Measurements from ENCODE around the gene DIP2C. TPM values are rescaled to one million over a fixed set of nuclear protein-coding genes. Genes with fewer than 3 reads are reported as not detected.
"Not testable (repeated sequence)": the region's sequence is repeated elsewhere in the genome, so short reads cannot be mapped to it uniquely, and the experiment has no call there.

Gene DIP2C
- total RNA-seq, 1 donor from 2014 or later, result 30.8 TPM

DNA sequence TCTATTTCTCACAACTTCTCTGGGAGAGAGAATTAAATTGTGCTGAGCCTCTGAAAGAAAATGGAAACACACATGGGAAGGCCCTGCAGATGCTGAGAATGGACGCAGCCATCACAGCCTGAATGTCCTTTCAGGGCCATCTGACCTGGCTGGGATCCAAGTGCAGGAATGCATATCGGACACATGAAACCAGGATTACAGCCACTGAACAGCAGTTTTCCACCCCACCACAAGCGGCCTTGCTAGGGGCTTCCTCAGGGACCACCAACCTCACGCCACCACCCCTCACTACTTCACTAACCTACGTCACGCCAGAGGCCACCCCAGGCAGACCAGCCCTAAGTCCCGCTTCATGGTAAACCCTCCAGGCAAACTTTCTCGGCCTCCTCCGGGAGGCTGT, 103.3 kb downstream of the DIP2C start:
- intact Hi-C loops (cut with micrococcal nuclease), result no loop called here
- no peak for DNase-seq
- TF ChIP-seq, protein P1, sequence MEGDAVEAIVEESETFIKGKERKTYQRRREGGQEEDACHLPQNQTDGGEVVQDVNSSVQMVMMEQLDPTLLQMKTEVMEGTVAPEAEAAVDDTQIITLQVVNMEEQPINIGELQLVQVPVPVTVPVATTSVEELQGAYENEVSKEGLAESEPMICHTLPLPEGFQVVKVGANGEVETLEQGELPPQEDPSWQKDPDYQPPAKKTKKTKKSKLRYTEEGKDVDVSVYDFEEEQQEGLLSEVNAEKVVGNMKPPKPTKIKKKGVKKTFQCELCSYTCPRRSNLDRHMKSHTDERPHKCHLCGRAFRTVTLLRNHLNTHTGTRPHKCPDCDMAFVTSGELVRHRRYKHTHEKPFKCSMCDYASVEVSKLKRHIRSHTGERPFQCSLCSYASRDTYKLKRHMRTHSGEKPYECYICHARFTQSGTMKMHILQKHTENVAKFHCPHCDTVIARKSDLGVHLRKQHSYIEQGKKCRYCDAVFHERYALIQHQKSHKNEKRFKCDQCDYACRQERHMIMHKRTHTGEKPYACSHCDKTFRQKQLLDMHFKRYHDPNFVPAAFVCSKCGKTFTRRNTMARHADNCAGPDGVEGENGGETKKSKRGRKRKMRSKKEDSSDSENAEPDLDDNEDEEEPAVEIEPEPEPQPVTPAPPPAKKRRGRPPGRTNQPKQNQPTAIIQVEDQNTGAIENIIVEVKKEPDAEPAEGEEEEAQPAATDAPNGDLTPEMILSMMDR (IDR thresholded peaks at IDR 0.05; ENCODE audit: borderline replicate concordance), result no peak
- H3K4me1 ChIP-seq, result peaks cover 53% of the 10 kb centered on the region
- H3K36me3 ChIP-seq, result no peaks in the 10 kb centered on the region
- no peak overlapping the region for H3K27ac ChIP-seq (replicated peaks)
- H3K27me3 ChIP-seq (ENCODE audit: low read depth), result no peaks in the 10 kb centered on the region
- H3K4me3 ChIP-seq, result no peak overlapping the region
- H3K9me3 ChIP-seq (replicated peaks), result no peaks in the 10 kb centered on the region

DNA sequence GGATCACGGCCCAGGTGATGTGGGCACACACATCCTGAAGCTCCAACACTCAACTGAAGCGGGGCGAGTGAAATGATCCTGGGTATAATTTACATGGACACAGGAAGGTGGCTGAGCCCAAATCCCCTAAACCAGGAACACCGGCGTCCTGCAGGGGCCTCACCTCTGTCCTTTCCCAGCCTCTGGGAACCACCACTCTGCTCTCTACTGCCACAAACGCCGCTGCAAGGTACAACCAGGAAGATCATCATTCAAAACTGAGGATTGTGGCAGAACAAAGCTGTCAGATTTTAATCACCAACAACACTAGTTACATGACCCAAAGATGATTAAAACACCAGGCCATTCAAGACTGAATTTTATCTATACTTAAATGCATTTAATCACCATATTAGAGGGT, 104.0 kb downstream of the DIP2C start:
- Histone ChIP-seq H3K27ac (replicated peaks) (no peak overlapping the region), H3K9me3 (replicated peaks) (no peaks in the 10 kb centered on the region), H3K36me3 (no peaks in the 10 kb centered on the region), H3K27me3 (ENCODE audit: low read depth) (no peaks in the 10 kb centered on the region), H3K4me1 (peaks cover 60% of the 10 kb centered on the region), H3K4me3 (no peak overlapping the region)
- TF ChIP-seq, protein P1 (IDR thresholded peaks at IDR 0.05; ENCODE audit: borderline replicate concordance), result no peak
- intact Hi-C loops (cut with micrococcal nuclease), result no loop called here
- DNase-seq, result no peak

DNA sequence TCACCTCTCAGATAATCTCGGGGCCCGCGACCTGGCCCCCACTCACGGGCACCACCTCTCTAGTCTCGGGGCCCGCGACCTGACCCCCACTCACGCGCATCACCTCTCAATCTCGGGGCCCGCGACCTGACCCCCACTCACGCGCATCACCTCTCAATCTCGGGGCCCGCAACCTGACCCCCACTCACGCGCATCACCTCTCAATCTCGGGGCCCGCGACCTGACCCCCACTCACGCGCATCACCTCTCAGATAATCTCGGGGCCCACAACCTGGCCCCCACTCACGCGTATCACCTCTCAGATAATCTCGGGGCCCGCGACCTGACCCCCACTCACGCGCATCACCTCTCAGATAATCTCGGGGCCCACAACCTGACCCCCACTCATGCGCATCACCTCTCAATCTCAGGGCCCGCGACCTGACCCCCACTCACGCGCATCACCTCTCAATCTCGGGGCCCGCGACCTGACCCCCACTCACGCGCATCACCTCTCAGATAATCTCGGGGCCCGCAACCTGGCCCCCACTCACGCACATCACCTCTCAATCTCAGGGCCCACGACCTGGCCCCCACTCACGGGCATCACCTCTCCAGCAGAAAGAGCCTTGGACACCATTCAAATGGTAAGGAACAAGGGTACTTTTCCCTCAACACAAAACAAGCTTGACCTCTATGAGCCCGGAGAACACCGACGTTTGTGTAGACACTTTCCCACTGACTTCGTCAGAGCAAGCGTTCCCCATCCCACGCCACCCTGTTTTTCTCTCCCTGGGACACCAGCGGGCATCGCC, 104.8 kb downstream of the DIP2C start:
- H3K27me3 ChIP-seq (ENCODE audit: low read depth); H3K27ac ChIP-seq (replicated peaks); H3K9me3 ChIP-seq (replicated peaks); H3K36me3 ChIP-seq; H3K4me3 ChIP-seq; intact Hi-C loops (cut with micrococcal nuclease); DNase-seq: not testable (repeated sequence)
- peaks cover 57% of the 10 kb centered on the region for H3K4me1 ChIP-seq

DNA sequence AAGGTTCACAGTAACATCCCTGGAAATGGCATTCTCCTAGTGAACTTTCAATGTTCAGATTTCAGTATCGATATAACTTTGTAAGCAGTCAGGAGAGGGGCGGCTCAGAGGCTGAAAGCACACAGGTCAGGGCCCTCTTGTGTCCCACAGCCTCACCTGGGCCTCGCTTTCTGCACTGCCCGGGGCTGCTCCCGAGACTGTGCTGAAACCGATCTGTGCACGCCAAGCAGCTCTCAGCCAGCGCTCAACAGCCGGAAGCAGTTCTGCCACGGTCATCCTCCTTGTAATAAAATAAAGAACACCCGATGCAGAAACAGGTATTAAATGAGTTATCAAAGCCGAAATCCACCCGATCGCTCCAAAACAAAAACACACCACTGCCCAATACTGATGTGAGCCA, 106.0 kb downstream of the DIP2C start:
- Histone ChIP-seq H3K4me1 (peaks cover 44% of the 10 kb centered on the region), H3K27ac (replicated peaks) (no peak overlapping the region), H3K9me3 (replicated peaks) (no peaks in the 10 kb centered on the region), H3K36me3 (no peaks in the 10 kb centered on the region), H3K27me3 (ENCODE audit: low read depth) (no peaks in the 10 kb centered on the region), H3K4me3 (no peak overlapping the region)
- TF ChIP-seq, protein P1 (IDR thresholded peaks at IDR 0.05; ENCODE audit: borderline replicate concordance), result no peak
- intact Hi-C loops (cut with micrococcal nuclease), result no loop called here
- no peak for DNase-seq

DNA sequence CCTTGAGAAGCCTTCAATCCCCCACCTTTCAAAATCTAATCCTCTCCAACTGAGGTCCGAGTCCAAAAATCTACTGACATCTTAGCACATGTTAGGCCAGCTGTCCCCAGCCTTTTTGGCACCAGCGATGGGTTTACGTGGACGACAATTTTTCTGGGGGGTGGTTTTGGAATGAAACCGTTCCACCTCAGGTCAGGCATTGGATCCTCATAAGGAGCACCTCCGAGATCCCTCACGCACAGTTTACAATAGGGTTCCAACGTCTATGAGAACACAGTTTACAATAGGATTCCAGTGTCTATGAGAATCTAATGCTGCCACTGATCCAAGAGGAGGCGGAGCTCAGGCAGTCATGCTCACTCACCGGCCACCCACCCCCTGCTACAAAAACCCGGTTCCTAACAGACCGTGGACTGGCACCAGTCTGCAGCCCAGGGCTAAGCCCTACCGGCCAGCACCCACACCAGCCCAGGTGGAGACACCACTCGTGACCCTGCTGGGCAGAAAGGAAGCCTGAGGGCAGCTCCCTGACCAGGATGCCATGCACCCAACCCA, 107.6 kb downstream of the DIP2C start:
- Histone ChIP-seq H3K4me1 (peaks cover 43% of the 10 kb centered on the region), H3K4me3 (no peak overlapping the region), H3K27ac (replicated peaks) (no peak overlapping the region), H3K9me3 (replicated peaks) (no peaks in the 10 kb centered on the region), H3K36me3 (no peaks in the 10 kb centered on the region), H3K27me3 (ENCODE audit: low read depth) (no peaks in the 10 kb centered on the region)
- DNase-seq, result no peak
- TF ChIP-seq, protein P1 (IDR thresholded peaks at IDR 0.05; ENCODE audit: borderline replicate concordance), result no peak
- intact Hi-C loops (cut with micrococcal nuclease), result no loop called here

DNA sequence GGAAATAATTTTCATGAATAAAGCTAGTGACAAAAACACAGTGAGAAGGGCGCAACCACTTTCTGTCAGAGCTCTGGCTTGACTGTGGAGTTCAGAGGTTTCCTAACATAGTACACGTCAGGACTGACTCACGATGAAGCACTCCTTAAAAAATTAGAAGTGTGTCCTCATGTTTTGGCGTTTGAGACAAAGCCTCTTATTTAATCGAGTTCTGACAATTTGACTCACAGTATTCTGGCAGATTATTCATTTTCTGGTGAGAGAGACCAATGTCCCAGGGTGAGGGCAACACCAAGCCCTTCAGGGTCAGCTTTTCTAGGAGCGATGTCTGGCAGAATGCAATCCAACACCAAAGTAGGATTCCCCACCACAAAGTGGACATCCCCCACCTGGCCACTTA, 108.7 kb downstream of the DIP2C start:
- Histone ChIP-seq H3K4me3 (no peak overlapping the region), H3K9me3 (replicated peaks) (no peaks in the 10 kb centered on the region), H3K4me1 (peaks cover 46% of the 10 kb centered on the region), H3K27ac (replicated peaks) (peak overlapping the region; percentile 25), H3K27me3 (ENCODE audit: low read depth) (no peaks in the 10 kb centered on the region), H3K36me3 (no peaks in the 10 kb centered on the region)
- no peak for DNase-seq
- intact Hi-C loops (cut with micrococcal nuclease), result no loop called here
- TF ChIP-seq, protein P1 (IDR thresholded peaks at IDR 0.05; ENCODE audit: borderline replicate concordance), result no peak
